Colonic mucosa (tissue), 4 donors: ENCODE results near the gene GDF10. TPM values are rescaled to one million over a fixed set of nuclear protein-coding genes. Genes with fewer than 3 reads are reported as not detected.

Source experiments
- DNase-seq: peaks from one replicate; pipeline ENCODE4 v3.0.0-alpha.2; 2020
- H3K27ac ChIP-seq: fragments of 200-600 bp; one replicate; pipeline ENCODE4 v1.8.0; 2021
- H3K27me3 ChIP-seq: fragments of 200-600 bp; one replicate; pipeline ENCODE4 v1.8.0; 2021
- H3K36me3 ChIP-seq: fragments of 200-600 bp; one replicate; pipeline ENCODE4 v1.8.0; 2021
- H3K4me1 ChIP-seq: fragments of 200-600 bp; one replicate; pipeline ENCODE4 v1.8.0; 2021; ENCODE audit warnings: mild to moderate bottlenecking
- H3K4me3 ChIP-seq: fragments of 200-600 bp; one replicate; pipeline ENCODE4 v1.8.0; 2021
- H3K9ac ChIP-seq, 2 donors: one replicate each; pipeline ENCODE4 v1.7.0; 2013; ENCODE audit warnings: control low read depth in 2 of 2, low read depth in 2 of 2, low read length in 2 of 2
- H3K9me3 ChIP-seq: fragments of 200-600 bp; one replicate; pipeline ENCODE4 v1.8.0; 2021
- intact Hi-C: fragments of 100-400 bp; cut with DNase I; formaldehyde crosslinking; loops from one replicate; pipeline ENCODE4 v1.14.1; 2022
- total RNA-seq, 2 donors: library from RNA; stranded (reverse); fragmentation: NEBNext Ultra II Directional in 1 of 2; extraction: Animal tissue kit (Norgen Biotek cat#: 25700) in 1 of 2; gene quantifications; one replicate each; pipeline ENCODE4 v1.2.1, GENCODE V29; 2021
- TF ChIP-seq, protein P1 (sequence below): fragments of 200-600 bp; IDR thresholded peaks from one replicate; pipeline ENCODE4 v1.8.0; 2022; ENCODE audit warnings: antibody characterized with exemption, mild to moderate bottlenecking
- donor health status: healthy.
- donor health status: DM: no; HTN: no; CAD: no.
- donor health status: DM: no; HTN: no; CAD: no.

GDF10 gene
- total RNA-seq, 2 donors from 2014 or later: 0.10 to 0.37 TPM

DNA sequence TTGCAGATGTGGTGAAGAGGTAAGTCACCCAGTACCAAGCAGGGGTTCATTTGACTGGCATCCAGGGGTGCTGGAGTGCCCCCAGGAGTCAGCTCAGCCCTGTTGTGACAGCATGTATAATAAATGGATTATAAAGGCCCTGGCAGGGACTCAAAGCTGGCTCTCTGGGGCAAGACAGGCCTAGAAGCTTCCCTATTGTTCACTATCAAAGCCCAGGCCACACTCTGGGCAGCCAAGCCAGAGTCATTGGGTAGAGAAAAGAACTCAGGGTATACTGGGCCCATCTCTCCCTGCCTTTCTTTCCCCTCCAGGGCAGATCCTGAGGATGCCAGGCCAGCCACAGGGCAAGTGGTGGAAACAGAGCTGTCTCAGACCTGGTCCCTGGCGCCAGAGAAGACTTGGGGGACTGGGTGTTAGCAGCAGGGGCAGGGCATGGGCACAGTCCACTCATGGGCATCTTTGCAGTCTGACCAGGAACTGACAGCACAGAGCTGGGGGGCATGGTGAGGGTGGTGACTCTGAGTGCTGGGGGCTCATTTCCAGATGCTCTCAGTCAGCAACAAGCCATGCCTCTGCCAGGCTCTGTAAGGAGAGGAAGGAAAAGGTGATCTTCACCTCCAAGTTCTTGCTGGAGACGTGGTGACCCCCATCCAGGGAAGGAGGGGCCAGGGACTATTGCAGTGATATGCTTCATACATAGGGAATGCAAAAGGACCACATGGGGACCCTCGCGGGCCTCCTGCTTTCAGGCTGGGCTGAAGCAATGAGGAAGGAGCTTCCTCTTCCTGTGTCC lies 59.8 kb downstream of the GDF10 start:
- Histone ChIP-seq H3K27ac (no peak overlapping the region), H3K4me3 (no peak overlapping the region), H3K36me3 (no peaks in the 10 kb centered on the region), H3K9me3 (no peaks in the 10 kb centered on the region), H3K27me3 (no peaks in the 10 kb centered on the region), H3K4me1 (no peaks in the 10 kb centered on the region), H3K9ac (no peak overlapping the region)
- DNase-seq: no peak
- intact Hi-C loops: no loop called here
- TF ChIP-seq, protein P1, sequence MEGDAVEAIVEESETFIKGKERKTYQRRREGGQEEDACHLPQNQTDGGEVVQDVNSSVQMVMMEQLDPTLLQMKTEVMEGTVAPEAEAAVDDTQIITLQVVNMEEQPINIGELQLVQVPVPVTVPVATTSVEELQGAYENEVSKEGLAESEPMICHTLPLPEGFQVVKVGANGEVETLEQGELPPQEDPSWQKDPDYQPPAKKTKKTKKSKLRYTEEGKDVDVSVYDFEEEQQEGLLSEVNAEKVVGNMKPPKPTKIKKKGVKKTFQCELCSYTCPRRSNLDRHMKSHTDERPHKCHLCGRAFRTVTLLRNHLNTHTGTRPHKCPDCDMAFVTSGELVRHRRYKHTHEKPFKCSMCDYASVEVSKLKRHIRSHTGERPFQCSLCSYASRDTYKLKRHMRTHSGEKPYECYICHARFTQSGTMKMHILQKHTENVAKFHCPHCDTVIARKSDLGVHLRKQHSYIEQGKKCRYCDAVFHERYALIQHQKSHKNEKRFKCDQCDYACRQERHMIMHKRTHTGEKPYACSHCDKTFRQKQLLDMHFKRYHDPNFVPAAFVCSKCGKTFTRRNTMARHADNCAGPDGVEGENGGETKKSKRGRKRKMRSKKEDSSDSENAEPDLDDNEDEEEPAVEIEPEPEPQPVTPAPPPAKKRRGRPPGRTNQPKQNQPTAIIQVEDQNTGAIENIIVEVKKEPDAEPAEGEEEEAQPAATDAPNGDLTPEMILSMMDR: no peak

DNA sequence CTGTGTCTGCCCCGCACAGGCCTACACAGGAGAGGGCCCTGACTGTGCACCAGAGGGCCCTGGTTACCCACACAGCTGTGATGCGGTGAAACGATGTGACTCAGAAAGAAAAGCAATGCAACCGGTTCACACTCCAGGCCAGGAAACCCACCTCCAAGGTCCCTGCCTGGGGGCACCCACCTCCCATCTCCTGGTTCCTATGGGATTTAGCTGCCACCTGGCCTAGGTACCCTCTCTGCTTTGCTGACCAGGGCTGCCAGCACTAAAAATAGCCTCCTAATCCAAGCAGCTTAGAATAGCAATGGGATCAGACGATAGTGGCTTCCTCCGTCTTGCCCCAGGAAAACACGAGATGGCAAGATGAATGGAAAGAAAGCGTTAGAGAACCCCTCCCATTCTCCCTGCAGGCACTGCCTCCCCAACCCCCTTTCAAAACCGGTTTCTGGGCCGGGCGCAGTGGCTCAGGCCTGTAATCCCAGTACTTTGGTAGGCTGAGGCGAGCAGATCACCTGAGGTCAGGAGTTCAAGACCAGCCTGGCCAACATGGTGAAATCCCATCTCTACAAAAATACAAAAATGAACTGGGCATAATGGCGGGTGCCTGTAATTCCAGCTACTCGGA lies 60.5 kb downstream of the GDF10 start:
- Histone ChIP-seq H3K4me1 (no peaks in the 10 kb centered on the region), H3K9ac (no peak overlapping the region), H3K27ac (no peak overlapping the region), H3K9me3 (no peaks in the 10 kb centered on the region), H3K4me3 (no peak overlapping the region), H3K36me3 (no peaks in the 10 kb centered on the region), H3K27me3 (no peaks in the 10 kb centered on the region)
- intact Hi-C loops: no loop called here
- TF ChIP-seq, protein P1: no peak
- DNase-seq: no peak

DNA sequence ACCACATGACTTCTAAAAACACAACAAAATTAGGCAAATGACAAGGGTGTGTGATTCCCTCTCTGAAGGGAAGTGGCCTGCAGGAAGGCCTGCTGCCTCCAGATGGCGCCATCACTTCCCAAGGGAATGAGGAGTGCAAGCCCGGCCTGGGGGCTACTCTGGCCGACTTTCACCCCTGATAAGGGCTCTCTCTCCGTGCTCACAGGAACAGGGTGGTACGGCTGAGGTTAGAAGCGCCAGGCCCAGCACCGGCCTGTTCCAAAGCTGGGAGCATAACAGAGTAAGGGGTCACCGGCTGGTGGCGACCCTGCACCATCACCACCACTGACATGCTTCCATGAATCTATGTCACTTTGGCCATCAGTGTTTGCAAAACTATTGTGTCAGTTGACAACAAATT lies 61.3 kb downstream of the GDF10 start:
- intact Hi-C loops: no loop called here

DNA sequence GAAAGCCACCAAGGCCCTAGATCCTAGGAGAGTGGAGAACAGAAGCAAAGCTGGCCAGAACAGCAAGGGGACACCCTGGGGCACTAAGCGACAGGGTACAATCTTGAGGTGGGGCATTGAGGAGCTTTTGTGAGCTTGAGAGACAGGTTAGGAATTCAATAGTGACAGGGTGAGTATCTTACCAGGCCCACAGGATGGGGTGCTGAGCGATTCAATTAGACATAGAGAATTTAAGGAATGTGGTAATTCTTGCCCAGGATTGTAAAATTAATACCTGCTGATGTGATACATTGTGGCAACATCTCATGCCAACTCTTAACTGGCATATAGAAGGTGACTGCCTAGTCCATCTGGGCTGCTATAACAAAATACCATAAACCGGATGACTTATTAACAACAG lies 62.2 kb downstream of the GDF10 start:
- no peaks in the 10 kb centered on the region for H3K4me1 ChIP-seq
- H3K4me3 ChIP-seq: no peak overlapping the region
- no peak for DNase-seq
- H3K27ac ChIP-seq: no peak overlapping the region
- no peaks in the 10 kb centered on the region for H3K9me3 ChIP-seq
- no peaks in the 10 kb centered on the region for H3K27me3 ChIP-seq
- H3K9ac ChIP-seq: no peak overlapping the region
- no peaks in the 10 kb centered on the region for H3K36me3 ChIP-seq
- TF ChIP-seq, protein P1: no peak
- intact Hi-C loops: no loop called here

More for the DNA sequence above, 61.3 kb downstream of the GDF10 start:
- H3K4me3 ChIP-seq: no peak overlapping the region
- H3K27me3 ChIP-seq: no peaks in the 10 kb centered on the region
- TF ChIP-seq, protein P1: peak; percentile 59
- H3K9ac ChIP-seq: peak overlapping the region in 1 of 2 donors; percentile 9
- H3K4me1 ChIP-seq: no peaks in the 10 kb centered on the region
- no peaks in the 10 kb centered on the region for H3K36me3 ChIP-seq
- peak; percentile 49 for DNase-seq
- no peaks in the 10 kb centered on the region for H3K9me3 ChIP-seq
- H3K27ac ChIP-seq: no peak overlapping the region

Other genes with a start within 250 kb of the GDF10 start
- gene GDF2, start 22.3 kb downstream of the GDF10 start, total RNA-seq: not detected
- not detected for gene RBP3, start 48.2 kb downstream of the GDF10 start, total RNA-seq
- 1 to 10 TPM; 1.3 to 4.1 TPM for gene ZNF488, start 84.1 kb downstream of the GDF10 start, total RNA-seq
- gene ANXA8, start 183.9 kb downstream of the GDF10 start, total RNA-seq: not detected
- gene FAM25G, start 191.5 kb downstream of the GDF10 start, total RNA-seq: under 1 TPM in 1 of 2 donors, not detected in 1; 0.98 TPM
- gene AGAP9, start 223.4 kb downstream of the GDF10 start, total RNA-seq: 1 to 10 TPM; 6.7 to 8.1 TPM